ENCODE measurements around the gene PAPPA. TPM values are rescaled to one million over a fixed set of nuclear protein-coding genes. Genes with fewer than 3 reads are reported as not detected.

Gene PAPPA
- total RNA-seq, 1 experiment from 2014 or later, result 0.21 TPM

GRCh38 chr9:116325924-116326323 is 172.3 kb downstream of the PAPPA start:
- H3K4me3 ChIP-seq (ENCODE audit: insufficient read depth, low read depth, low read length), result no peak overlapping the region
- H3K36me3 ChIP-seq (replicated peaks; ENCODE audit: control insufficient read depth, insufficient read depth, low read length), result no peaks in the 10 kb centered on the region
- no peak for DNase-seq
- H3K27me3 ChIP-seq (ENCODE audit: control insufficient read depth, insufficient read depth, low read length), result peaks cover 3% of the 10 kb centered on the region; the same call in 1 of the 2 replicates

GRCh38 chr9:116327701-116328405 is 174.3 kb downstream of the PAPPA start:
- Histone ChIP-seq H3K27me3 (ENCODE audit: control insufficient read depth, insufficient read depth, low read length) (peaks cover 9% of the 10 kb centered on the region; the same call in 1 of the 2 replicates), H3K4me3 (ENCODE audit: insufficient read depth, low read depth, low read length) (no peak overlapping the region)

GRCh38 chr9:116329470-116329869 is 175.9 kb downstream of the PAPPA start:
- H3K4me3 ChIP-seq (ENCODE audit: insufficient read depth, low read depth, low read length), result no peak overlapping the region
- H3K27me3 ChIP-seq (ENCODE audit: control insufficient read depth, insufficient read depth, low read length), result peaks cover 20% of the 10 kb centered on the region; the same call in 1 of the 2 replicates
- no peaks in the 10 kb centered on the region for H3K36me3 ChIP-seq (replicated peaks; ENCODE audit: control insufficient read depth, insufficient read depth, low read length)
- DNase-seq, result no peak

More at GRCh38 chr9:116327701-116328405, 174.3 kb downstream of the PAPPA start:
- no peak for DNase-seq
- no peaks in the 10 kb centered on the region for H3K36me3 ChIP-seq (replicated peaks; ENCODE audit: control insufficient read depth, insufficient read depth, low read length)

GRCh38 chr9:116331241-116331640 is 177.7 kb downstream of the PAPPA start:
- H3K4me3 ChIP-seq (ENCODE audit: insufficient read depth, low read depth, low read length), result no peak overlapping the region
- H3K27me3 ChIP-seq (ENCODE audit: control insufficient read depth, insufficient read depth, low read length), result peaks cover 38% of the 10 kb centered on the region
- no peaks in the 10 kb centered on the region for H3K36me3 ChIP-seq (replicated peaks; ENCODE audit: control insufficient read depth, insufficient read depth, low read length)
- DNase-seq, result no peak

- Histone ChIP-seq H3K27me3 (ENCODE audit: control insufficient read depth, insufficient read depth, low read length) (peaks cover 43% of the 10 kb centered on the region), H3K4me3 (ENCODE audit: insufficient read depth, low read depth, low read length) (no peak overlapping the region), H3K36me3 (replicated peaks; ENCODE audit: control insufficient read depth, insufficient read depth, low read length) (no peaks in the 10 kb centered on the region)
- DNase-seq, result no peak
Observed at GRCh38 chr9:116332090-116332489, 178.5 kb downstream of the PAPPA start.

- DNase-seq, result no peak
- no peaks in the 10 kb centered on the region for H3K36me3 ChIP-seq (replicated peaks; ENCODE audit: control insufficient read depth, insufficient read depth, low read length)
- no peak overlapping the region for H3K4me3 ChIP-seq (ENCODE audit: insufficient read depth, low read depth, low read length)
- peaks cover 47% of the 10 kb centered on the region for H3K27me3 ChIP-seq (ENCODE audit: control insufficient read depth, insufficient read depth, low read length)
Observed at GRCh38 chr9:116333254-116333653, 179.7 kb downstream of the PAPPA start.

- DNase-seq, result no peak
- peaks cover 60% of the 10 kb centered on the region for H3K27me3 ChIP-seq (ENCODE audit: control insufficient read depth, insufficient read depth, low read length)
- H3K36me3 ChIP-seq (replicated peaks; ENCODE audit: control insufficient read depth, insufficient read depth, low read length), result no peaks in the 10 kb centered on the region
- H3K4me3 ChIP-seq (ENCODE audit: insufficient read depth, low read depth, low read length), result no peak overlapping the region
Observed at GRCh38 chr9:116334546-116335150, 181.1 kb downstream of the PAPPA start.

- Histone ChIP-seq H3K4me3 (ENCODE audit: insufficient read depth, low read depth, low read length) (no peak overlapping the region), H3K36me3 (replicated peaks; ENCODE audit: control insufficient read depth, insufficient read depth, low read length) (no peaks in the 10 kb centered on the region), H3K27me3 (ENCODE audit: control insufficient read depth, insufficient read depth, low read length) (peaks cover 63% of the 10 kb centered on the region)
- no peak for DNase-seq
Observed at GRCh38 chr9:116335392-116335791, 181.8 kb downstream of the PAPPA start.

DNA sequence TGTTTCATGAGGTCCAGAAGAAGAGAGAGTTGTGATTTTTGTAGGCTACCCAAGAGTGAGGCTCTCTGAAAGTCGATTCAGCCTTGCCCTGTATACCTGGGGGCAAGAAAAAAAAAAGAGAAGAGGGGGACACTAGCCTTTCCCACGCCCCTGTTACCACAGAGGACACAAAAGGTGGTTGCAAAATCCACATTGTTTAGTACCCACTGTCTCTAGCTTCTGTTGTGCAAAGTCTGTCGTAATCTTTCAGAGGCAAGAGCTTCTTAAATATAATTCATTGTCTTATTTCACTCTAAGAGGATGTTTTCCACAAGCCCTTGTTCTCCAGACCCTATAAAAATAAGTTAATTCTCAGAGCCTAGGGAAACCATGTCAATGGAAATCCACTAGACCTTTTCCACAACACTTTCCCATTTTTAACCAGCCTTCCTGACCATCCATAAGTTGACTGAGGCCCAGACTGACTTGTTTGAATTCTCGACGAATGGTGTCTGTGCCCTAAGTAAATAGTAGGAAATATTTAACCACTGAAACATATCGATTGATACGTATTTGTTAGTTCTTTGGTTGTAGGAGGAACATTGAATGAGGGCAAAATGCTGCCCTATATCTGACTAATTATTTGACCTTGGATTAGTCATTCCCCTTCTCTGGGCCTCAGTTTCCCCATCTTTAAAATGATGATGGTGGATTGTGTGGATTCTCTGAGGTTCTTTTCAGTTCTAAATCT is 182.7 kb downstream of the PAPPA start:
- H3K4me3 ChIP-seq (ENCODE audit: insufficient read depth, low read depth, low read length), result no peak overlapping the region
- peaks cover 67% of the 10 kb centered on the region for H3K27me3 ChIP-seq (ENCODE audit: control insufficient read depth, insufficient read depth, low read length)
- H3K36me3 ChIP-seq (replicated peaks; ENCODE audit: control insufficient read depth, insufficient read depth, low read length), result no peaks in the 10 kb centered on the region
- no peak for DNase-seq

GRCh38 chr9:116337015-116337414 is 183.4 kb downstream of the PAPPA start:
- no peak overlapping the region for H3K4me3 ChIP-seq (ENCODE audit: insufficient read depth, low read depth, low read length)
- H3K27me3 ChIP-seq (ENCODE audit: control insufficient read depth, insufficient read depth, low read length), result peaks cover 69% of the 10 kb centered on the region
- H3K36me3 ChIP-seq (replicated peaks; ENCODE audit: control insufficient read depth, insufficient read depth, low read length), result no peaks in the 10 kb centered on the region
- DNase-seq, result peak; percentile 61

GRCh38 chr9:116340270-116340669 is 186.7 kb downstream of the PAPPA start:
- no peaks in the 10 kb centered on the region for H3K36me3 ChIP-seq (replicated peaks; ENCODE audit: control insufficient read depth, insufficient read depth, low read length)
- no peak for DNase-seq
- peaks cover 44% of the 10 kb centered on the region for H3K27me3 ChIP-seq (ENCODE audit: control insufficient read depth, insufficient read depth, low read length)
- H3K4me3 ChIP-seq (ENCODE audit: insufficient read depth, low read depth, low read length), result no peak overlapping the region

DNA sequence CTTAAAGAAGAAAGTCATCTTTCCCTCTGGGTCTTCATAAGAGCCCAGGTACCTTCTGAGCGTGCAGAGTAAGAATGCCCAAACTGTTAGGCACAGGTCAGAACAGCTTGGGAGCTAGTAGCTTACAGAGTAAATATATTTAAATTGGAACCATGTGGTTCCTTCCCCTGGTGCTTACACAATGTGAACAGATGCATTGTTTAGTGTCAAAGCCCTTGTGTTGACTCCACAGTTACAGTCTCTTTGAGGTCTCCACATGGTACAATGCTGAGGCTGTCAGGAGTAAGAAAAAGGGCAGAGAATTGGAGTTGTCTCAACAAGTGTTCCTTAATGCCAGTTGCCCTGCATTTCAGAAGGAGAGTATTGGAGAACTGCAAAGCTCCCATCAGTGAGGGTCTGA is 188.5 kb downstream of the PAPPA start:
- DNase-seq, result no peak
- no peak overlapping the region for H3K4me3 ChIP-seq (ENCODE audit: insufficient read depth, low read depth, low read length)
- no peaks in the 10 kb centered on the region for H3K36me3 ChIP-seq (replicated peaks; ENCODE audit: control insufficient read depth, insufficient read depth, low read length)

DNA sequence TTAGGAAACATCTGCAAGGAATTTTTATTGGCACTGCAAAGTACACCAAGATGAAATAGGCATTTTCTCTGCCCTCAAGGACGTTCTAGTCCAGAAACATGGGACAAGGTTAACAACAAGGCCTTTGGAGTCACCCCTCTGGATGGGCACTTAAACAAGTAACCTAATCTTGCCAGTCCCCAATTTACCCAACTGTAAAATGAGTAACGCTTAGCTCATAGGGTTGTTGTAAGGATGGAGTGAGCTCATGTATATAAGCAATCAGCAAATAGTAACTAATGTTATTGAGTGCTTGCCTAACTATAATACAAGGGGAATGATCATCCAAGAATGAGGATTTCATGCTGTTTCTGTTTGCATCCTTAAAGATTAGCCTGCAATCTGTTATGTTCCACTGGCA is 189.3 kb downstream of the PAPPA start:
- no peaks in the 10 kb centered on the region for H3K36me3 ChIP-seq (replicated peaks; ENCODE audit: control insufficient read depth, insufficient read depth, low read length)
- DNase-seq, result no peak
- no peak overlapping the region for H3K4me3 ChIP-seq (ENCODE audit: insufficient read depth, low read depth, low read length)
- H3K27me3 ChIP-seq (ENCODE audit: control insufficient read depth, insufficient read depth, low read length), result peaks cover 26% of the 10 kb centered on the region

More for the DNA sequence above, 188.5 kb downstream of the PAPPA start:
- peaks cover 29% of the 10 kb centered on the region for H3K27me3 ChIP-seq (ENCODE audit: control insufficient read depth, insufficient read depth, low read length)

GRCh38 chr9:116344416-116344815 is 190.8 kb downstream of the PAPPA start:
- peaks cover 11% of the 10 kb centered on the region for H3K27me3 ChIP-seq (ENCODE audit: control insufficient read depth, insufficient read depth, low read length)
- H3K36me3 ChIP-seq (replicated peaks; ENCODE audit: control insufficient read depth, insufficient read depth, low read length), result no peaks in the 10 kb centered on the region
- H3K4me3 ChIP-seq (ENCODE audit: insufficient read depth, low read depth, low read length), result no peak overlapping the region
- DNase-seq, result no peak

GRCh38 chr9:116345393-116345792 is 191.8 kb downstream of the PAPPA start:
- no peak overlapping the region for H3K4me3 ChIP-seq (ENCODE audit: insufficient read depth, low read depth, low read length)
- no peak for DNase-seq
- no peaks in the 10 kb centered on the region for H3K36me3 ChIP-seq (replicated peaks; ENCODE audit: control insufficient read depth, insufficient read depth, low read length)
- peaks cover 6% of the 10 kb centered on the region; the same call in 1 of the 2 replicates for H3K27me3 ChIP-seq (ENCODE audit: control insufficient read depth, insufficient read depth, low read length)
